Measurements from ENCODE around the gene FOLR3. TPM values are rescaled to one million over a fixed set of nuclear protein-coding genes. Genes with fewer than 3 reads are reported as not detected.
A peak's percentile ranks its signal among the peaks of the same experiment; 100 is the strongest.
"Not testable (repeated sequence)": the region's sequence is repeated elsewhere in the genome, so short reads cannot be mapped to it uniquely, and the experiment has no call there.

Gene FOLR3
- total RNA-seq: not detected
- not detected for polyA plus RNA-seq
- total RNA-seq: 0 to 0.08 (median 0) reads per million in 6 experiments

DNA sequence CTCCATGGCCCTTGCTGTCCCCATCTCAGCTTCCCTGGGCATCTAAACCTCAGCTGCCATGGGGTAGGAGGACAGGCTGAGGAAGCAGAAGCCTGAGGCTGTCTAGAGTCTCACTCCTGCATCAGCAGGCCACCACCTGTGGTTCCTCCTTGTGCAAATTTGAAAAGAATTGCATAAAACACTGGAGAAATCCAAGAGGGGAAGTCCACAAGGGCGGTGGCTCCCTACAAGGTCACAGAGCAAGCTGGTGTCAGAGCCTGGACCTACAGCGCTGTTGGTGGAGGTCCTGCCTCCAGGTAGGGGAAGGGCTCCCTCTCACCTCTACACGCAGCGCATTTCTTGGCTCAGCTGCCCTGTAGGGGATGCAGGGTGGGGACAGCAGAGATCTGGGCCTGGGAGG is at the start of gene FOLR3:
Gene FOLR3, plus strand, starts transcription at position 253 of the 400 bp plus-strand sequence. CDS start 228 bp downstream, outside the sequence.
- DNase-seq, POLR2A ChIA-PET, H3K4me3 Mint-ChIP-seq, H3K9me3 Mint-ChIP-seq, H3K4me1 Mint-ChIP-seq, ATAC-seq, H3K36me3 Mint-ChIP-seq: not testable (repeated sequence)
- Mint-ChIP-seq H3K27me3 (peaks cover 0 to 12% (median 7%) of the 10 kb centered on the region in 5 donors), H3K27ac (peak within 1 kb of the TSS in 1 of 10 donors; percentile 47)

GRCh38 chr11:72088076-72088808 is 47.3 kb upstream of the FOLR3 start:
- Mint-ChIP-seq H3K27me3 (no peaks in the 10 kb centered on the region), H3K4me1 (peaks cover 16 to 22% (median 19%) of the 10 kb centered on the region in 4 donors), H3K27ac (peak overlapping the region in 9 of 10 donors; percentile 3 to 56 (median 48)), H3K4me3 (no peak overlapping the region), H3K9me3 (no peaks in the 10 kb centered on the region), H3K36me3 (peaks cover 0 to 23% (median 0%) of the 10 kb centered on the region in 3 donors)
- POLR2A ChIA-PET: interaction anchor here (4.7 kb wide), 1 partner anchor 47 kb away, joined by 35 read pairs; no protein-coding TSS in a partner anchor
- ATAC-seq (no peak), DNase-seq (no peak)

DNA sequence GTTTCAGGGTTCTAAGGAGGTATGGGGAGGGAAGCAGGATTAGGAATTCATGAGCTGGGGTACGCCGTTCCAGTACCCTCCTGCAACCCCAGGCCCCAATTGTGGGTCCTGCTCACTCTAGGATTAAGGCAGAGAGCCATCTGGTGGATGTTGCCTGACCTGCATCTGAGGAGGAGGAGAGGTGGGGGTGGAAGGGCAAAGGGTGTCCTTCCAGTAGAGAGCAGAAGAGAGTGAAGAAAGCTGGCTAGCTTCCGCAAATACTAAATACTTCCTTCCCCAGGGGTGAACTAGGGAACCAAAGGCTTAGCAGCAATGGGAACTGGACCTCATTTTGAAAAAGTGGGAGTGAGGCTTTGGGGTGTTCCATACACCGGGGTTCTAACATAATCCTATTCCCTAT is 44.2 kb upstream of the FOLR3 start:
- H3K27ac Mint-ChIP-seq: peak overlapping the region in 8 of 10 donors; percentile 20 to 96 (median 84)
- no peaks in the 10 kb centered on the region for H3K9me3 Mint-ChIP-seq
- DNase-seq (peak; percentile 34 to 85 (median 68)), ATAC-seq (peak; percentile 99)
- peaks cover 0 to 38% (median 0%) of the 10 kb centered on the region in 3 donors for H3K36me3 Mint-ChIP-seq
- POLR2A ChIA-PET: interaction anchor here (0.7 to 2.8 kb wide), 6 partner anchors 9 to 66 kb away, joined by 3 to 28 read pairs (median 6); no protein-coding TSS in a partner anchor
- H3K4me1 Mint-ChIP-seq: peaks cover 16 to 19% (median 16%) of the 10 kb centered on the region in 4 donors
- H3K27me3 Mint-ChIP-seq: no peaks in the 10 kb centered on the region
- H3K4me3 Mint-ChIP-seq: no peak overlapping the region

- ATAC-seq: no peak
Measured at GRCh38 chr11:72098741-72099140, 36.8 kb upstream of the FOLR3 start.

DNA sequence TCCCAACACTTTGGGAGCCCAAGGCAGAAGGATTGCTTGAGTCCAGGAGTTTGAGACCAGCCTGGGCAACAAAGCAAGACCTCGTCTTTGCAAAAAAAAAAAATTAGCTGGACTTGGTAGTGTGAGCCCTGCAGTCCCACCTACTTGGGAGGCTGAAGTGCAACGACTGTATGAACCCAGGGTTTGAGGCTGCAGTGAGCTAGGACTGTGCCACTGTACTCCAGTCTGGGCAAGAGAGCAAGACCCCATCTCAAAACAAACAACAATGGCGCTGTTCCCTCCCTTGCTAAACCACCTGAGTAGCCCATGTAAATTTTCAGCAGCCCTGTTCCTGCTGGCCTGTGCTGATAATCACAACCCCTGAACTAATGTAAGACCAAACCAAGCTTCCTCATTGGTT is 35.5 kb upstream of the FOLR3 start:
- Mint-ChIP-seq H3K4me1 (peaks cover 28 to 53% (median 47%) of the 10 kb centered on the region in 4 donors), H3K36me3 (peaks cover 0 to 36% (median 7%) of the 10 kb centered on the region in 3 donors)
- ATAC-seq: no peak

More at GRCh38 chr11:72098741-72099140, 36.8 kb upstream of the FOLR3 start:
- no peak for DNase-seq
- H3K4me3 Mint-ChIP-seq: no peak overlapping the region
- H3K27me3 Mint-ChIP-seq: no peaks in the 10 kb centered on the region
- peaks cover 26 to 45% (median 37%) of the 10 kb centered on the region in 4 donors for H3K4me1 Mint-ChIP-seq
- H3K36me3 Mint-ChIP-seq: peaks cover 0 to 46% (median 5%) of the 10 kb centered on the region in 3 donors
- peak overlapping the region in 4 of 10 donors; percentile 24 to 76 (median 70) for H3K27ac Mint-ChIP-seq
- POLR2A ChIA-PET: interaction anchor here (1.5 to 8.1 kb wide), 4 partner anchors 8 to 58 kb away, joined by 5 to 79 read pairs (median 8); partner anchors contain the start of gene ANAPC15
- no peaks in the 10 kb centered on the region for H3K9me3 Mint-ChIP-seq

DNA sequence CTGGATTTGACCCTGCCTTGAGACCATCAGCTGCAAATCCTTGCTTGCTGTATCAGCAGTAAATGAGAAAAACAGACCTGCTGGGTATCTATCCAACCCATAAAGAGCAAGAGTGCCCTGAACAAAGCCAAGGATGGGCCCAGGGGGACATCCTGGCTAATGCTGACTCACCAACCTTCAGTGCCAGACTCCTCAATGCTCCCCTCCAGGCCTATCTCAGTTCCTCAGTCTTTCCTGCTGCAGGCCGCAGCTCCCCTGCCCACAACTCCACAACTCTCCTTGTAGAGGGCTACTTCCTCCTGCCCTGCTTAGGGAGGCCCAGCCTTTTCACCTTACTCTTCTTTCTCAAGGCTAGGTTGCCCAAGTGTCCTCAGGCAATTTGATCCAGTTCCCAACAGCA is 35.1 kb upstream of the FOLR3 start:
- no peak for ATAC-seq
- POLR2A ChIA-PET: interaction anchor here (1.1 to 8.1 kb wide), 3 partner anchors 9 to 60 kb away, joined by 5 to 79 read pairs (median 7); partner anchors contain the start of gene ANAPC15
- no peak for DNase-seq
- Mint-ChIP-seq H3K9me3 (no peaks in the 10 kb centered on the region), H3K4me1 (peaks cover 28 to 53% (median 48%) of the 10 kb centered on the region in 4 donors), H3K27me3 (no peaks in the 10 kb centered on the region), H3K36me3 (peaks cover 0 to 32% (median 7%) of the 10 kb centered on the region in 3 donors), H3K27ac (peak overlapping the region; percentile 22 to 97 (median 79)), H3K4me3 (peak overlapping the region in 2 of 10 donors; percentile 6 to 12)

More for the DNA sequence above, 35.5 kb upstream of the FOLR3 start:
- POLR2A ChIA-PET: interaction anchor here (0.7 to 8.1 kb wide), 5 partner anchors 9 to 60 kb away, joined by 5 to 79 read pairs (median 7); partner anchors contain the start of gene ANAPC15
- no peak for DNase-seq
- H3K27ac Mint-ChIP-seq: peak overlapping the region; percentile 8 to 90 (median 72)
- H3K4me3 Mint-ChIP-seq: no peak overlapping the region
- no peaks in the 10 kb centered on the region for H3K9me3 Mint-ChIP-seq
- H3K27me3 Mint-ChIP-seq: no peaks in the 10 kb centered on the region

GRCh38 chr11:72102162-72102561 is 33.4 kb upstream of the FOLR3 start:
- Mint-ChIP-seq H3K9me3 (no peaks in the 10 kb centered on the region), H3K4me3 (peak overlapping the region; percentile 66 to 96 (median 86)), H3K27me3 (no peaks in the 10 kb centered on the region), H3K27ac (peak overlapping the region; percentile 88 to 99 (median 94)), H3K36me3 (peaks cover 0 to 23% (median 7%) of the 10 kb centered on the region in 3 donors), H3K4me1 (peaks cover 28 to 53% (median 48%) of the 10 kb centered on the region in 4 donors)
- POLR2A ChIA-PET: interaction anchor here (0.6 to 8.1 kb wide), 6 partner anchors 10 to 173 kb away, joined by 3 to 79 read pairs (median 4); partner anchors contain the start of genes ANAPC15, RNF121 and XNDC1N
- DNase-seq (no peak), ATAC-seq (no peak)

- POLR2A ChIA-PET: interaction anchor here (0.6 to 8.1 kb wide), 4 partner anchors 10 to 102 kb away, joined by 3 to 79 read pairs (median 8); partner anchors contain the start of gene ANAPC15
- H3K27ac Mint-ChIP-seq: peak overlapping the region; percentile 88 to 99 (median 94)
- peak overlapping the region; percentile 66 to 96 (median 86) for H3K4me3 Mint-ChIP-seq
- peaks cover 0 to 23% (median 11%) of the 10 kb centered on the region in 3 donors for H3K36me3 Mint-ChIP-seq
- no peaks in the 10 kb centered on the region for H3K27me3 Mint-ChIP-seq
- H3K9me3 Mint-ChIP-seq: no peaks in the 10 kb centered on the region
- DNase-seq (no peak), ATAC-seq (no peak)
- peaks cover 28 to 52% (median 48%) of the 10 kb centered on the region in 4 donors for H3K4me1 Mint-ChIP-seq
Measured at GRCh38 chr11:72102631-72102945, 32.9 kb upstream of the FOLR3 start.

GRCh38 chr11:72102946-72103753 is 32.4 kb upstream of the FOLR3 start, which contains the start of gene LAMTOR1:
TSS of gene LAMTOR1 (minus strand) at chr11:72103297. CDS start at chr11:72103224, 73 bp downstream.
- ATAC-seq (peak; percentile 94 to 97), DNase-seq (peak; percentile 90 to 99 (median 96))
- Mint-ChIP-seq H3K9me3 (no peaks in the 10 kb centered on the region), H3K27me3 (no peaks in the 10 kb centered on the region), H3K4me3 (peak within 1 kb of the TSS; percentile 66 to 96 (median 86)), H3K27ac (peak within 1 kb of the TSS; percentile 88 to 99 (median 94)), H3K4me1 (peaks cover 25 to 48% (median 47%) of the 10 kb centered on the region in 4 donors), H3K36me3 (peaks cover 0 to 23% (median 10%) of the 10 kb centered on the region in 3 donors)
- POLR2A ChIA-PET: interaction anchor here (0.6 to 8.1 kb wide), 5 partner anchors 9 to 103 kb away, joined by 3 to 79 read pairs (median 12); partner anchors contain the start of gene ANAPC15

DNA sequence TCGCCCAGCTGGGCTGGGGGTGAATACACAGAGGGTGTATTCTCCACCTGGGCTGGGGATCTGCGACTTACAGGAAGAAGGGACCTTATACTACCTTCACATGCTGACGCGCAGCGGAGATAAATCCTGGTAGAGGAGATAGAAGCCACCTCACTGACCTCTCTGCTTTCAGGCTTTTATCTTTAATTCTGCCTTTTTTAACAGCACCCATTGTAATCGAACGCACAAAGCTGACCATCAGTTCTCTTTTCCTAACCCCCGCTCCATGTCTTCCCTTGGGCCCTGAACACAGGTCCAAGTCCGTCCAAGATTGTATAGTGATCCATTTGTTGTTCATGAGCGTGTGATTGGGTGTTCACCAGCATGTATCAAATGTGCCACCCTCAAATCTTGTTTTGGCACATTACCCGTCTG is 31.8 kb upstream of the FOLR3 start:
- DNase-seq (no peak), ATAC-seq (no peak)
- Mint-ChIP-seq H3K27me3 (no peaks in the 10 kb centered on the region), H3K4me1 (peaks cover 25 to 48% (median 47%) of the 10 kb centered on the region in 4 donors), H3K4me3 (peak overlapping the region; percentile 66 to 96 (median 86)), H3K27ac (peak overlapping the region; percentile 88 to 99 (median 94)), H3K36me3 (peaks cover 0 to 18% (median 11%) of the 10 kb centered on the region in 3 donors), H3K9me3 (no peaks in the 10 kb centered on the region)
- POLR2A ChIA-PET: interaction anchor here (2.0 to 8.1 kb wide), 2 partner anchors 9 to 63 kb away, joined by 12 to 79 read pairs; partner anchors contain the start of gene ANAPC15

- peak within 1 kb of the TSS in 4 of 10 donors; percentile 10 to 34 (median 32) for H3K4me3 Mint-ChIP-seq
- H3K9me3 Mint-ChIP-seq: no peaks in the 10 kb centered on the region
- no peaks in the 10 kb centered on the region for H3K27me3 Mint-ChIP-seq
- H3K4me1 Mint-ChIP-seq: peaks cover 25 to 42% (median 36%) of the 10 kb centered on the region in 4 donors
- peaks cover 4 to 23% (median 21%) of the 10 kb centered on the region in 3 donors for H3K36me3 Mint-ChIP-seq
- POLR2A ChIA-PET: no interaction called here
- ATAC-seq (no peak), DNase-seq (no peak)
- peak within 1 kb of the TSS in 9 of 10 donors; percentile 7 to 94 (median 79) for H3K27ac Mint-ChIP-seq
Measured at GRCh38 chr11:72105888-72106287, 29.6 kb upstream of the FOLR3 start, which contains the start of gene TOMT. TSS of gene TOMT (plus strand) at chr11:72105924. CDS start at chr11:72105952, 28 bp downstream.
